SU-DHL-6 (cell line): ENCODE data around the gene OR9A2.

Experiments
- H2AFZ ChIP-seq: fragments of 200-600 bp; sonication (generic); 2 replicates; pipeline ENCODE4 v1.6.1; 2014; ENCODE audit warnings: low read depth, mild to moderate bottlenecking, moderate library complexity, mixed read lengths, antibody characterized with exemption, low read length; ENCODE audit not compliant: severe bottlenecking
- H3F3A ChIP-seq: fragments of 200-600 bp; shearing (Covaris generic); 2 replicates; pipeline ENCODE4 v1.6.0; 2016; ENCODE audit warnings: antibody characterized with exemption, mild to moderate bottlenecking; ENCODE audit not compliant: insufficient read depth
- H3K27ac ChIP-seq: fragments of 200-600 bp; sonication (generic); 2 replicates; pipeline ENCODE4 v1.5.1; 2016; ENCODE audit warnings: low read depth, mild to moderate bottlenecking, low read length, moderate library complexity, mixed read lengths
- H3K27me3 ChIP-seq: fragments of 200-600 bp; sonication (generic), shearing (Covaris generic); 2 replicates; pipeline ENCODE4 v1.6.0; 2014; ENCODE audit warnings: mild to moderate bottlenecking, low read length
- H3K36me3 ChIP-seq: fragments of 200-600 bp; sonication (generic); 2 replicates; pipeline ENCODE4 v1.6.1; 2014; ENCODE audit warnings: mild to moderate bottlenecking, low read length, mixed read lengths
- H3K4me2 ChIP-seq: fragments of 300-600, 200-600 bp; shearing (Covaris generic), sonication (generic); 2 replicates; pipeline ENCODE4 v1.6.0; 2014; ENCODE audit warnings: low read length, low read depth, mild to moderate bottlenecking; ENCODE audit not compliant: poor library complexity, severe bottlenecking
- H3K4me3 ChIP-seq: fragments of 200-600 bp; sonication (generic); 2 replicates; pipeline ENCODE4 v1.5.1; 2014; ENCODE audit warnings: antibody characterized with exemption, low read length, mild to moderate bottlenecking, mixed read lengths; ENCODE audit not compliant: insufficient read depth, poor library complexity, severe bottlenecking
- H3K79me2 ChIP-seq: fragments of 200-600 bp; sonication (generic); 2 replicates; pipeline ENCODE4 v1.6.1; 2014; ENCODE audit warnings: mild to moderate bottlenecking, low read length, moderate library complexity; ENCODE audit not compliant: insufficient read depth
- H3K9ac ChIP-seq: fragments of 200-600 bp; sonication (generic); 2 replicates; pipeline ENCODE4 v1.7.0; 2014; ENCODE audit warnings: mild to moderate bottlenecking, low read length
- H3K9me2 ChIP-seq: fragments of 200-600 bp; sonication (generic); replicated peaks from 2 replicates; pipeline ENCODE4 v1.6.1; 2014; ENCODE audit warnings: low read length; ENCODE audit not compliant: insufficient read depth
- H3K9me3 ChIP-seq: fragments of 200-600 bp; sonication (generic); 2 replicates; pipeline ENCODE4 v1.6.1; 2014; ENCODE audit warnings: low read length, mixed read lengths; ENCODE audit not compliant: insufficient read depth
- H4K20me1 ChIP-seq: fragments of 200-600 bp; sonication (generic); 2 replicates; pipeline ENCODE4 v1.6.1; 2014; ENCODE audit warnings: low read depth, mild to moderate bottlenecking, antibody characterized with exemption, low read length, moderate library complexity, mixed read lengths
- EZH2phosphoT487 ChIP-seq: fragments of 200-600 bp; sonication (generic), shearing (Covaris generic); conservative IDR thresholded peaks from 2 replicates; pipeline ENCODE4 v1.6.1; 2018; ENCODE audit warnings: mild to moderate bottlenecking, antibody characterized with exemption, low read length, moderate library complexity, mixed read lengths
- TF ChIP-seq, protein P1 (sequence below): fragments of 200-600 bp; sonication (generic); IDR thresholded peaks from one replicate; pipeline ENCODE4 v1.5.1; 2017; ENCODE audit warnings: antibody characterized with exemption, mild to moderate bottlenecking, low read length, moderate library complexity; ENCODE audit not compliant: insufficient read depth, poor library complexity, severe bottlenecking

The OR9A2 gene

DNA sequence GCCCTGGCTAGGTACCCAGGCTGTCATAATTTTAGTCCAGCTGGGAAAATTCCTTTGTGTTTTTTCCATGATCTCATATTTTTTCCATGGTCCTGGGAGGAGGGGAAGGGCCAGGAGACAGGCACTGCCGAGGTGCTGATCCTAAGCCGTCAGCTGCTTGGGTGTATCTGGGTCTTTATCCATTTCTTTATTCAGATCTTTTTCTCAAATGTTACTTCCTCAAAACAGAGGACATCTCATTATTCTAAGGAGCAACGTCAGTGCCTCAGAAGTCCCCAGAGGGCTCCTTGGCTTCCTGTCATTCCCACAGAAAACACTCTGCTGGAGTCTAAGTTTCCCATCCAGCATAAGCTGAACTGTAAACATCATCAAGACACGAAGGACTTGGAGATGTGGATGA lies 22.4 kb upstream of the OR9A2 start:
- Histone ChIP-seq H3K27me3 (no peaks in the 10 kb centered on the region), H3K36me3 (no peaks in the 10 kb centered on the region), H3K79me2 (no peaks in the 10 kb centered on the region), H3K9ac (no peak overlapping the region), H3F3A (no peaks in the 10 kb centered on the region), H3K4me3 (no peak overlapping the region), H3K4me2 (no peak overlapping the region), H3K9me2 (no peaks in the 10 kb centered on the region), H3K27ac (no peak overlapping the region), H3K9me3 (no peaks in the 10 kb centered on the region), H4K20me1 (no peaks in the 10 kb centered on the region), H2AFZ (no peak overlapping the region)
- TF ChIP-seq, protein P1, sequence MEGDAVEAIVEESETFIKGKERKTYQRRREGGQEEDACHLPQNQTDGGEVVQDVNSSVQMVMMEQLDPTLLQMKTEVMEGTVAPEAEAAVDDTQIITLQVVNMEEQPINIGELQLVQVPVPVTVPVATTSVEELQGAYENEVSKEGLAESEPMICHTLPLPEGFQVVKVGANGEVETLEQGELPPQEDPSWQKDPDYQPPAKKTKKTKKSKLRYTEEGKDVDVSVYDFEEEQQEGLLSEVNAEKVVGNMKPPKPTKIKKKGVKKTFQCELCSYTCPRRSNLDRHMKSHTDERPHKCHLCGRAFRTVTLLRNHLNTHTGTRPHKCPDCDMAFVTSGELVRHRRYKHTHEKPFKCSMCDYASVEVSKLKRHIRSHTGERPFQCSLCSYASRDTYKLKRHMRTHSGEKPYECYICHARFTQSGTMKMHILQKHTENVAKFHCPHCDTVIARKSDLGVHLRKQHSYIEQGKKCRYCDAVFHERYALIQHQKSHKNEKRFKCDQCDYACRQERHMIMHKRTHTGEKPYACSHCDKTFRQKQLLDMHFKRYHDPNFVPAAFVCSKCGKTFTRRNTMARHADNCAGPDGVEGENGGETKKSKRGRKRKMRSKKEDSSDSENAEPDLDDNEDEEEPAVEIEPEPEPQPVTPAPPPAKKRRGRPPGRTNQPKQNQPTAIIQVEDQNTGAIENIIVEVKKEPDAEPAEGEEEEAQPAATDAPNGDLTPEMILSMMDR, result no peak
- TF ChIP-seq EZH2phosphoT487, result no peak

GRCh38 chr7:143048827-143049226 lies 21.9 kb upstream of the OR9A2 start:
- H3K9ac ChIP-seq, result no peak overlapping the region
- no peak for TF ChIP-seq EZH2phosphoT487
- TF ChIP-seq, protein P1, result no peak
- no peaks in the 10 kb centered on the region for H4K20me1 ChIP-seq
- H3K79me2 ChIP-seq, result no peaks in the 10 kb centered on the region
- H3K27ac ChIP-seq, result no peak overlapping the region
- no peaks in the 10 kb centered on the region for H3F3A ChIP-seq
- no peaks in the 10 kb centered on the region for H3K9me3 ChIP-seq
- no peak overlapping the region for H3K4me3 ChIP-seq
- no peak overlapping the region for H3K4me2 ChIP-seq
- no peak overlapping the region for H2AFZ ChIP-seq
- H3K9me2 ChIP-seq, result no peaks in the 10 kb centered on the region
- no peaks in the 10 kb centered on the region for H3K27me3 ChIP-seq
- no peaks in the 10 kb centered on the region for H3K36me3 ChIP-seq

GRCh38 chr7:143047326-143047725 lies 20.4 kb upstream of the OR9A2 start:
- Histone ChIP-seq H3K27ac (no peak overlapping the region), H3K27me3 (no peaks in the 10 kb centered on the region), H4K20me1 (no peaks in the 10 kb centered on the region), H2AFZ (no peak overlapping the region), H3K9ac (no peak overlapping the region), H3K4me2 (no peak overlapping the region), H3F3A (no peaks in the 10 kb centered on the region), H3K36me3 (no peaks in the 10 kb centered on the region), H3K9me2 (no peaks in the 10 kb centered on the region), H3K9me3 (no peaks in the 10 kb centered on the region), H3K79me2 (no peaks in the 10 kb centered on the region), H3K4me3 (no peak overlapping the region)
- TF ChIP-seq, protein P1, result no peak
- TF ChIP-seq EZH2phosphoT487, result no peak
